Measurements from ENCODE around the gene CUBN.

- no peak for TF ChIP-seq CTCF (conservative IDR thresholded peaks at IDR 0.05)
- TF ChIP-seq ZFX (IDR thresholded peaks at IDR 0.05) = no peak
Measured at GRCh38 chr10:16894821-16895220, 234.8 kb downstream of the CUBN start.
